Urinary bladder (tissue), 4 donors: ENCODE data around the gene TCF19. TPM values are rescaled to one million over a fixed set of nuclear protein-coding genes. Genes with fewer than 3 reads are reported as not detected.
"Not testable (repeated sequence)": the region's sequence is repeated elsewhere in the genome, so short reads cannot be mapped to it uniquely, and the experiment has no call there.

Experiments
- DNase-seq: peaks from one replicate; pipeline ENCODE4 v3.0.0-alpha.2; 2015; ENCODE audit errors: extremely low spot score
- H3K27ac ChIP-seq: one replicate; pipeline ENCODE4 v1.5.1; 2013; ENCODE audit warnings: low read depth, mild to moderate bottlenecking, moderate library complexity
- H3K36me3 ChIP-seq: one replicate; pipeline ENCODE4 v1.6.1; 2013; ENCODE audit warnings: mild to moderate bottlenecking, moderate library complexity; ENCODE audit not compliant: insufficient read depth
- H3K4me1 ChIP-seq: one replicate; pipeline ENCODE4 v1.6.1; 2013; ENCODE audit warnings: mild to moderate bottlenecking, moderate library complexity; ENCODE audit not compliant: insufficient read depth
- H3K4me3 ChIP-seq: one replicate; pipeline ENCODE4 v1.5.1; 2013; ENCODE audit warnings: low read depth, low read length
- WGBS: extraction: QIAGEN DNeasy Blood & Tissue Kit; methylation state at CpG from one replicate; pipeline ENCODE4 v1.1.7; 2013; 5-methylcytosine and 5-hydroxymethylcytosine counted together
- polyA plus RNA-seq: library from polyadenylated mRNA; stranded (reverse); fragments of 200-250 nt; gene quantifications from one replicate; pipeline ENCODE4 v1.2.3, GENCODE V29; 2013
- total RNA-seq: library from RNA; depleted of rRNA; stranded (reverse); fragments of >200 nt; gene quantifications from one replicate; pipeline ENCODE4 v1.2.3, GENCODE V29; 2014
- donor health status: healthy with polysubstance abuse.
- donor health status: healthy.

The TCF19 gene
- total and polyA plus RNA-seq, 2 donors, result 7.9 to 12.7 TPM

- no peak overlapping the region for H3K4me3 ChIP-seq
- no peaks in the 10 kb centered on the region for H3K4me1 ChIP-seq
- no peak overlapping the region for H3K27ac ChIP-seq
- DNase-seq, result no peak
- H3K36me3 ChIP-seq, result peaks cover 3% of the 10 kb centered on the region
- WGBS, result 91% methylated on average over 19 of the region's 19 CpGs
These were observed 3.1 kb downstream of the TCF19 start for GRCh38 chr6:31161216-31162126.

GRCh38 chr6:31162463-31163165 lies 4.2 kb downstream of the TCF19 start:
- 89% methylated on average over 13 of the region's 13 CpGs for WGBS
- no peak for DNase-seq
- Histone ChIP-seq H3K36me3 (peaks cover 3% of the 10 kb centered on the region), H3K27ac (no peak overlapping the region), H3K4me1 (no peaks in the 10 kb centered on the region), H3K4me3 (no peak overlapping the region)

GRCh38 chr6:31163922-31164321 lies 5.5 kb downstream of the TCF19 start:
- peaks cover 3% of the 10 kb centered on the region for H3K36me3 ChIP-seq
- H3K4me1 ChIP-seq, result no peaks in the 10 kb centered on the region
- DNase-seq, result no peak
- no peak overlapping the region for H3K4me3 ChIP-seq
- H3K27ac ChIP-seq, result no peak overlapping the region

- not testable (repeated sequence) for DNase-seq, H3K36me3 ChIP-seq, H3K27ac ChIP-seq, H3K4me3 ChIP-seq, H3K4me1 ChIP-seq
- WGBS, result 94% methylated on average over 7 of the region's 9 CpGs
These were observed 6.2 kb downstream of the TCF19 start for GRCh38 chr6:31164475-31165063.

- DNase-seq, H3K4me3 ChIP-seq, H3K4me1 ChIP-seq, H3K36me3 ChIP-seq, H3K27ac ChIP-seq: not testable (repeated sequence)
- 83% methylated on average over 17 of the region's 17 CpGs for WGBS
These were observed 6.9 kb downstream of the TCF19 start for GRCh38 chr6:31165064-31165832.

DNA sequence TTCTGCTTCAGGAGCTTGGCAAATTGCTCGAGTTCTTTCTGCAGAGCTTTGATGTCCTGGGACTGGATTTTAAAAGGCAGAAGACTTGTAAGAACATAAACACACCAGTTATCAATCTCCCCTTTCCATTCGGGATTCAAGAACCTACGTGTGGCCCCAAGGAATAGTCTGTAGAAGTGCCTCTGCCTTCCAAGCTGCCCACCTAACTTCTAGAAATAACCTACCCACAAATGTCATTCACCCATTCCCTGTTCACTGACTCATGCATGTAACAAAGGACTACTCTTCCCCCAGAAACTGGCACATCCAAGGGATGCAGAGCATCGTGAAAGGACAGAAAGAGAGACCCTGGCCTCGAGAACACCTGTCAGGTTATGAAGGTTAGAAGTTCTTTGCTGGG lies 7.6 kb downstream of the TCF19 start:
- H3K27ac ChIP-seq, result no peak overlapping the region
- H3K4me3 ChIP-seq, result no peak overlapping the region
- H3K36me3 ChIP-seq, result peaks cover 3% of the 10 kb centered on the region
- H3K4me1 ChIP-seq, result no peaks in the 10 kb centered on the region
- 54% methylated on average over 5 of the region's 5 CpGs for WGBS
- no peak for DNase-seq

DNA sequence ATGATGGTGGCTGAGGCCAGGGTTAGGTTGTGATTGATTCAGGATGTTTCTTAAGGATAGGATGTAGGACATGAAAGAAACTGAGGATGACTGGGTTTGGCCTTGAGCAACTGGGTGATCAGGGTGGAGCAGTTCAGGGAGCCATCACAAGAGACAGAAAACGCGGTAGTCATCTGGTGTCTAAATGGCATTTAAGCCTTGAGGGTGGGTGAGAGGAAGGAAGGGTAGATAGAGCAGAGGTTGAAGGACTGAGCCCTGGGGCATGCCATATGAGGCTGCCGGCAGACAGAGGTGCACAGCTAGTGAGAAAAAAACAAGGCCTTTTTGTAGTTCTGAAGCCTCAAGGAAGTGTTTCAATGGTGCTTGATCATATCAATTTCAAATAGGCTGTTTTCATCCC lies 10.2 kb downstream of the TCF19 start:
- Histone ChIP-seq H3K36me3 (no peaks in the 10 kb centered on the region), H3K4me3 (no peak overlapping the region), H3K27ac (no peak overlapping the region), H3K4me1 (no peaks in the 10 kb centered on the region)
- no peak for DNase-seq
- 46% methylated on average over 3 of the region's 3 CpGs for WGBS

DNA sequence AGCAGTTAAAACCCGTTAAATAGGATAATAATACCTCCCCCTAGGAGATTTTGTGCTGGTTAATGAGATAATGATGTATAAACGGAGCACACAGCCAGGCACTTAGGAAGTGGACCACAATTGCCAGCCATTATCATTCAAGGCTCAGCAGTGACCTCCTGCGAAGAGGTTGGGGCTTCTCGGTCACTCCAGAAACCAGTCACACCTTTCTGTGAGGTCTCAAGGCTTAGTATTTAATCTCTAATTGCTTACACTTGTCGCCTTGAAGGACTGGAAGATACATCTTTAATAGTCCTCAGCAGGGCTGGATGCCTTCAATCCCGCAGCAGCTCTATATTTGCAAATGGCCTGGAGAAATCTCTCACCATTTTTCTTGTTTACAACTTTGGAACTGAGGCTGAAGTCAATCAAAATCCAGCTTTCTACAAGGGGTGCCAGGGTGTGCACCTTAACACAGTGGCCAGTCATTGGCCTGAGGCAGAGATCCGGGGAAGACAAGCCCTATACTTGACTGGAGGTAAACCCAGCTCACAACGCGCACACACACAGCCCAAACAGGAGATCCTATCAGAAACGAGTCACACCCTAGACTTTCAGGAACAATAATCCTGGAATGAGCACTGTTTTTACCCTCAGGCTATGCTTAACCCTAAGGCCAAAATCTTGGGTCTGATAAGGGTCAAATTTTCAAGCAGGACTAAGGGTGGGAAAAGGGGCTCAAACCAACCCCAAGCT lies 10.9 kb downstream of the TCF19 start:
- Histone ChIP-seq H3K4me3 (no peak overlapping the region), H3K27ac (no peak overlapping the region), H3K36me3 (no peaks in the 10 kb centered on the region), H3K4me1 (no peaks in the 10 kb centered on the region)
- no peak for DNase-seq
- 66% methylated on average over 10 of the region's 10 CpGs for WGBS

DNA sequence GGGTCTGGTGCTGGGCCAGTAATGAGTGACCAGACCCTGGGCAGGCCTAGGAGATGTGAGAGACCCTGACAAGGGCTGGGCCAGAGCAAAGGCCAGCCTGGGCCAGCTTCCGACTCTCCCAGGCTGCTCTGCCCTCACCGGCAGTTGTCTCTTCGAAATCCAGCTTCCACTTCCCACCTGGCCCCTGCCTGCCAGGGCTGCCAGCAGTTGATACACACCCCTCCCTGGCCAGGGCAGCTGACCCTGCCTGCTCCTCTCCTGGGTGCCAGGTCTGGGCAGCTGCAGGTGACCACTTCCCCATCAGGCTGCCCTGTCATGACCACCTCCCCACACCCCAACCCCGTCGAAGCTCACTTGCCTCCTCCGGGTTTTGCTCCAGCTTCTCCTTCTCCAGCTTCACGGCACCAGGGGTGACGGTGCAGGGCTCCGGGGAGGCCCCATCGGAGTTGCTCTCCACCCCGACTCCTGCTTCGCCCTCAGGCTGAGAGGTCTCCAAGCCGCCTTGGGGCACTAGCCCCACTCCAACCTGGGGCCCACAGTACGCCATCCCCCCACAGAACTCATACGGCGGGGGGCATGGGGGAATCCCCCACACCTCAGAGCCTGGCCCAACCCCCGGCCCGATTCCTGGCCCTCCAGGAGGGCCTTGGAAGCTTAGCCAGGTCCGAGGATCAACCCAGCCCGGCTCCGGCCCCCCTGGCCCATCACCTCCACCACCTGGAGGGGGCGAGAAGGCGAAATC lies 11.6 kb downstream of the TCF19 start:
- not testable (repeated sequence) for H3K4me3 ChIP-seq, H3K4me1 ChIP-seq, H3K27ac ChIP-seq, H3K36me3 ChIP-seq, DNase-seq
- WGBS, result 49% methylated on average over 23 of the region's 23 CpGs

DNA sequence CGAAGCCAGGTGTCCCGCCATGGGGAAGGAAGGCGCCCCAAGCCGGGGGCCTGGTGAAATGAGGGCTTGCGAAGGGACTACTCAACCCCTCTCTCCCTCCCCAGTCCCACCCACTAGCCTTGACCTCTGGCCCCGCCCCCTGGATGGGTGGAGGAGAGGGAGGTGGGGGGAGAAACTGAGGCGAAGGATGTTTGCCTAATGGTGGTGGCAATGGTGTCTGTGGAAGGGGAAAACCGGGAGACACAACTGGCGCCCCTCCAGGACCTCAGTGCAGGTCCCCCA lies 12.2 kb downstream of the TCF19 start, which contains the start of gene POU5F1:
Gene POU5F1 (minus strand): TSS at position 83 of the 282 bp plus-strand sequence. CDS start 62 bp downstream, at position 21.
- DNase-seq, result no peak
- H3K4me1 ChIP-seq, result no peaks in the 10 kb centered on the region
- 49% methylated on average over 9 of the region's 9 CpGs for whole genome bisulfite sequencing
- no peaks in the 10 kb centered on the region for H3K36me3 ChIP-seq
- H3K4me3 ChIP-seq, result no peak within 1 kb of the TSS
- H3K27ac ChIP-seq, result no peak within 1 kb of the TSS

DNA sequence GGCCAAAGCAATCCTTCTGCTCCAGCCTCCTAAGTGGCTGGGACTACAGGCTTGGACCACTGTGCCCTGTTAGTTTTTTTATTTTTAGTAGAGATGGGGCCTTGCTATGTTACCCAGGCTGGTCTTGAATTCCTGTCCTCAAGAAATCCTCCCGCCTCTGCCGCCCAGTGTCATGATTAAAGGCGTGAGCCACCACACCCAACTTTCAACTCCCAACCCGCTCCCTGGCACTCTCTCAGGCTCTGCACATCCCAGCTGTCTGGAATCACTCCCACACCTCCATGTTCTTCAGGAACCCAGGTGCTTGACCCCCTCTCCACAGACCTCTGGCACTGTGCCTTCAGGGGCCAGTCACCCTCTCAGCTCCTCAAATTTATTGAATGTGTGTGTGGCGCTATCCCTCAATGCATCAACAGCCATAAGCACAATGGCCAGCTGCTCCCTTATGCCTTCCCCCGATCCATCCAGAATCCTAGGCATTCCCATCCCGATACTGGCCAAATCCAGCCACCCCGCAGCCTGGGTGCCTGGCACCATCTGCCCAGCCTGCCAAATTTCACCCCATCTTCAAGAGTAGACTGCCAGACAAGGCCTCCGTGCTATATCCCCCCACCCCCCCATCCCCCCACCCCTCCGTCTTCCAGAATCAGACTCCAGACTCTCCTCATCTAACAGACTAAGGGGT lies 12.7 kb downstream of the TCF19 start:
- 83% methylated on average over 10 of the region's 10 CpGs for WGBS
- Histone ChIP-seq H3K27ac (no peak overlapping the region), H3K36me3 (no peaks in the 10 kb centered on the region), H3K4me1 (no peaks in the 10 kb centered on the region), H3K4me3 (no peak overlapping the region)
- DNase-seq, result no peak
